DMS 273 (cell line): ENCODE measurements around the gene GNLY.
"Not testable (repeated sequence)": the region's sequence is repeated elsewhere in the genome, so short reads cannot be mapped to it uniquely, and the experiment has no call there.

Source experiments
- DNase-seq: peaks from one replicate; lab custom pipeline; 2025; ENCODE audit not compliant: unreplicated experiment; lab: John Stamatoyannopoulos, UW

Gene GNLY

GRCh38 chr2:85706599-85707296 lies 12.6 kb downstream of the GNLY start:
- no peak for DNase-seq

- peak; percentile 90 for DNase-seq
Observed at GRCh38 chr2:85707304-85707703, 13.1 kb downstream of the GNLY start.

DNA sequence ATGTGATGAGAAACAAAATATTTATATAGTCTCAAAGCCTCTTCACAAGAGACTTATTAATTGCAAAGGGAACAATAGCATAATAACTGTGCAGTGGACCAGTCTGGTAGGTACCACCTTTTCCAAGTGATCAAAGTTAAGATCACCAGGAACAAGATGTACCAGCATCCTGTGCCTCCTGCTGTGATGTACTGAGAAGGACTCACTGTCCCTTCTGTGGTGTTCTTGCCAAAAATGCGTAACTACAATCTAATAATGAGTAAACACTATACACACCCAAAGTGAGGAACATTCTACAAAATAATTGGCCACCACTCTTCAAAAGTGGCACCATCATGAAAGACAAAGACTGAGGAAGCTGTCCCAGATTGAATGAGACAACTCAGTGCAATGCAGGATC lies 14.5 kb downstream of the GNLY start:
- no peak for DNase-seq

GRCh38 chr2:85709401-85709811 lies 15.2 kb downstream of the GNLY start:
- DNase-seq = no peak

DNA sequence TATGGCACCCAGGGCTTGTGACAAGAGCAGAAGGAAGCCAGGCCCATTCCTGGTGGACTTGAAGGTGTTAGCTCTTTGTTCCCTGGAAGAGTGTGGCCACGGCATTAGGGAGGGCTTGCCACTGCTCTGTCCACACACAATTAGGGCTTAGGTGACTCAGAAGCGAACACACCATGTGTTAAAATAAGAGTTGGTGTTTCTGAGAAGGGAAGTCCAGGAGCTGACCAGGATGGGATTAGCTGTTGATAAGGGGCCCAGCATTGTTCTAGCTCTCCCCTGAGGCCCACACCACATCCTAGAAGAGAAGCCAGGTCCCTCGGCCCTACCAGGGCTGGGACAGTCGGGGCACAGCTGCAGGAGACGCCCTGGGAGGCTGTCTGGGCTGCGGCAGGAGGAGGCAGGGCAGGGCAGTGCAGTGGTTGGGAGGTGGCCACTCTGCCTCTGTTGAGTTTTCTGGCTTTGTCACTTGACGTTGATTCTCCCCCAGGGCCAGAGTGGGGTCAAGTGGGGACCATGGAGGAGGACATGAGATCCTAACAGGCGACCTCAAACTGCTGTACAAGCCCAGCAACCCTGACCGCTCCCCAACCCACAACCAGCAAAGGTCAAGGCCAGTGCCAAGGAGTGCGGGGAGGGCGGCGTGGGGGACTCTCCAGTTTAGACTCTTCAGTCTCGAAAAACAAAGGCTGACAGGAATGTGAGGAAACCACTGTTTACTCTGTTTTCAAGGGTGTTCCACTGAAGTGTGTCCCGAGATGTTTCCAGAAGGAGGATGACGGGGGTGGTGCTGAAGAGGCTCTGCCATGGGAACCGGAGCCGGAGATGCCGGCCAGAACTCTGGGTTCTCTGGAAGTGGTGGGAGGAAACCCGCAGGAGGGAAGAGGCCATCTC lies 16.8 kb downstream of the GNLY start:
- no peak for DNase-seq

- no peak for DNase-seq
Observed at GRCh38 chr2:85711578-85712060, 17.5 kb downstream of the GNLY start.

- DNase-seq = no peak
Observed at GRCh38 chr2:85712336-85712735, 18.2 kb downstream of the GNLY start.

DNA sequence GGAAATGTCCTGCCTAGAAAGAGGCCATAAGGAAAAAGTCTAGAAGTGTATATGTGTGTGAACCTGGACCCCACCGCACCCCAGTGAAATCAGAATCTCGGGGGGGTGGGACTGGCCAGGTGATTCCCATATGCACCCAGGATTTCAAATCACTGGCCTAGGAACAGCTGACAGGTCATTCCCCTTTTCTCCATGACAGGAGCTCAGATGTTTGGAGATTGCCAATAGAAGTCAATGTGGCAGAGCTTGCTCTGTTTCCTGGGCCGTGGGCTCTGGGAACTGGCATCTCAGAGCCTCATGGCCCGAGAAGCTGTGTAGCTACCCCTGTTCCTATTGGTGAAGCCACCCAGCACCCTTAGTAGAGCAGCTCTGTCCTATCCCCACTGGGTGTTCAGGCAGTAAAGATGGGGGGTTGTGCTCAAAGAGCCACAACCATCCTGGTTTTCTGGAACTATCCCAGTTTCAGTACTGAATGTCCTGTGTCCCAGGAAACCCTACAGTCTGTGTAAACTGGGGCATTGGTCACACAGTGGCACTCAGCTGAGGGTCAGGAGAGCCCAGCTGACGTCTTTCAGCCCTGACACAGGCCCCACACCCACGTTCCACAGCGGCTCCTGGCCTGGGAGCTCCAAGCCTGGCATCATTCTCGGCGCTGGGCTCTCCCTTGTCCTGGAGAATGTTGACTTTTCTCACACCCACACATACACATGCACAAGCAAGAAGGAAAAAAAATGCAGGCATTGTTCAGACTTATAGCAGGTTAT lies 18.9 kb downstream of the GNLY start:
- no peak for DNase-seq

GRCh38 chr2:85713836-85714235 lies 19.7 kb downstream of the GNLY start:
- no peak for DNase-seq

DNA sequence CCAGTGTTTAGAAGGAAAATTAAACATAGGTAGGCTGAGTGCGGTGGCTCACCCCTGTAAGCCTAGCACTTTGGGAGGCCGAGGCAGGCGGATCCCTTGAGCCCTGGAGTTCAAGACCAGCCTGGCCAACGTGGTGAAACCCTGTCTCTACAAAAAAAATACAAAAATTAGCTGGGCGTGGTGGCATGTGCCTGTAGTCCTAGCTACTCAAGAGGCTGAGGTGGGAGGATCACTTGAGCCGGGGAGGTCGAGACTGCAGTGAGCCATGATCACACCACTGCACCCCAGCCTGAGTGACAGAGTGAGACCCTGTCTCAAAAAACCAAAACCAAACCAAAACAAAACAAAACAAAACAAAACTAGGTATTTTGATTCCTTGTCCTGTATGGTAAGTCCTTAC lies 20.3 kb downstream of the GNLY start:
- not testable (repeated sequence) for DNase-seq

DNA sequence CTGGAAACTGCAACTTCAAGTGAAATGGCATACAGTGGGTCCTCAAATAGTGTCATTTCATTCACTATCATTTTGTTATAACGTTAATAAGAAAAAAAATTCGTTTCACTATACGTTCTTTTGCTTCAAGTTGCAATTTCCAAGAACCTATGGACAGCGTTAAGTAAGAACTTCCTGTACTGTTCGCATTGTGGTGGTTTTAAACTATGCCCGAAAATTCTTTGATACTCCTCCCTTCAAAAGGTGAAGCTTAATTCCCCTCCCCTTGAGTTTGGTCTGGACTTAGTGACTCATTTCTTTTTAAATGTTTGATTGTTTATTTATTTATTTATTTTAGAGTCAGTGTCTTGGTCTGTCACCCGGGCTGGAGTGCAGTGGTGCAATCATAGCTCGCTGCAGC lies 20.7 kb downstream of the GNLY start:
- no peak for DNase-seq

DNA sequence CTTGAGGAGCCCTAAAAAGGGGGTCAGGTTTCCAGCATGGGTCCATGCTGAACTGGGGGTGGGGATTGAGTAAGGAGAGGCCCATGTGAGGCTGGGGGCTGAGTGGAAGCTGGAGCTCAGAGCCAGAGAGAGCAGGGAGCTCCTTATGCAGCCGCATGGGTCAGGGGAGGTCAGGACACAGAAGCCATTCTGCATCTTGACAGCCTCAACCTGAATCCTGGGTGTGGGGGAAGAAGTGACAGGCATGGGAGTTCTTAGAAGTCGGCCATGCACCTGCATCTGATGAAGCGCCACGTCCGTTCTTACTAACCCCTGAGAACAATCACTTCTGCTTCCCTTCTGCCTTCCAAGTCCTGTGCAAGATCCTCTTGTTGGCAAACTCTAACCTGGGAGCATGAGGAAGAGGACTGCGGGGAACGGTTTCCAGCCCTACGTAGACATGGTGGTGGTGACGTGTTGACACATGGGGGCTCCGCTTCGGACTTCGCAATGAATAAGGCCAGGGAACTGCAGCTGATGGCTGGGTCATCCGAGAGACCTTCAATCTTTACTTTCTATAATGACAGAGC lies 22.3 kb downstream of the GNLY start:
- DNase-seq = no peak

DNA sequence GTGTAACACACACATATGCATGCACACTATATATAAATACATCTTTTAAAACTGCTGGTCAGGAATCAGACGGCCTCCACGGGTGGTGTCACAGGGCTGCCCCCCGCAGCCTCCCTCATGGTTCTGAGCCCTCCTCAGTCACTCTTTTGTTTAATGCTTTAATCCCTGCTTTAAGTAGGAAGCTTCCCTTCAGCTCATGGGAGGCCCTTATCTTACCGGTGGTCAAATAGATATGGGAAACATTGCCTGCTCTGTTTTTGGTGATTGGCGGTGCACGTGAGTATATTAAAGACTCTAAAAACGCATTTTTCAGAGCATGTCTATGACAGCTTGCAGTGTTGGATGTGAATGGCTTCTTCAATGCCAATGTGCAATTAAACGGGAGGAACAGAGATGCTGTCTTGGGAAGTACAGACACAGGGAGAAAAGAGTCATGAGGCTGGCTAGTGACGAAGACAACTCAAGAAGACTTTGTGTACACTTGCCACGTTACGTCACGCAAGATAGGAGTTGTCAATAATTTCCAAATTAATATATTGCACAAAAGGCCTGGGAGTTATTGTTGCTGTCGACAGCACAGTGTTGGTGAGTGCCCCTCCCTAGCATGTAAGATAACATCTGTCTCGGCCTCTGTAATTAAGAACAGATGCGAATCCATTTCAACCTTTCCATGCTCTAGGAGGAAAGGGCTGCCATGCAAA lies 23.3 kb downstream of the GNLY start:
- DNase-seq = peak; percentile 70

DNA sequence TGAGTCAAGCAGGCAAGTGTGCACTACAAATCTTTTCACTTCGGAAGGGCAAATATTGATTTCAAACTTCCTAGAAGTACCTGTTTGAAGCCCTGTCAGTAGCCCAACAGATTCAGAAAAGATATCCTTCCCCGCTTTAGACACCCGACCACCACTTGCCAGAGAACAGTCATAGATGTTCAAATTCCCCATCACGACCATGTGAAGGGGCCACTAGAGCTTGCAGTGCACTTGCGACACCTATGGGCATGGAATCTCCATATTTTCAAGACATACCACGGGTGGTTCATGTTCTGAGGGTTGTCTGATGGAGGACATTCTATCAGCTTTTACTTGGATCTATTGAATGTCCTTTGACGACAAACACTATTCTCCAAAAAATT lies 23.8 kb downstream of the GNLY start:
- DNase-seq = peak; percentile 61

GRCh38 chr2:85718885-85719492 lies 24.8 kb downstream of the GNLY start:
- no peak for DNase-seq

GRCh38 chr2:85719609-85720240 lies 25.6 kb downstream of the GNLY start:
- DNase-seq = no peak

DNA sequence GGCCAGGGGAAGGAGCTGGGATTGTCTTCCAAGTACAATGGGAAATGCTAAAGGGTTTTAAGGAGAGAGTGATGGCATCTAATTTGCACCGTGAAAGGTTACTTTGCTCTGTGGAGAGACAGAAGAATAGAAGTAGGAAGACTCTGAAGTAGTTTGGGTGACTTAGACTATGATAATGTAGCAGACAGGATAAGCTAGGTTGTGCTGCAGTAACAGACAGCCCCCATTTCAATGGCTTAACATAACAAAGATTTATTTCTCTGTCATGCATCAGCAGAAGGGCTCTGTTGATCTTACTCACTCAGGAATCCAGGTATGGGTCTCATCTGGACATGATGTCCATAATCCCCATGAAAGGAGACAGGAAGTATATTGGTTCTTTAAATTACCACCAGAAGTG lies 26.4 kb downstream of the GNLY start:
- no peak for DNase-seq

DNA sequence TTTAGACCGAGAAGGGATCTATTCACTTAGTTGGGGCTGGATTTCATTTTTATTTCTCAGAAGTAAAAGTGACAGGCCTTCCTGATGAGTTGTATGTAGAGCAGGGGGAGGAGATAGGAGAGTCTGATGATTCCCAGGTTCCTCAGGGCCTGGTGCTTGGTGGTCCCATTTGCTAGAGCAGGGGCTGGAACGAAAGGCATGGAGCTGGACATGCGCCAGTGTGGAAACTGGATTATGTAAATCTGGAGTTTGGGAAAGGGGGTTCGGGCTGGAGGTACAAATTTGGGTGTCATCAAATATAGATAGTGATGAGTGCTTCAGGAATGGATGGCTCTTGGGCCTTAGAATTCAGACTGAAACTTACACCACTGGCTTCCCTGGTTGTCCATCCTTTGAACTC lies 27.5 kb downstream of the GNLY start:
- no peak for DNase-seq

- no peak for DNase-seq
Observed at GRCh38 chr2:85722519-85722918, 28.4 kb downstream of the GNLY start.
